GM12892 (cell line): ENCODE measurements around the gene ZNF267.

Experiments
- DNase-seq: peaks from one replicate; pipeline ENCODE4 v3.0.0; 2011; ENCODE audit not compliant: insufficient read length
- FAIRE-seq: peaks from 2 replicates; lab custom pipeline; 2011; peaks lifted over from hg19 to GRCh38; lab: Jason Lieb, UNC
- POLR2A ChIP-seq: IDR thresholded peaks from 2 replicates; pipeline ENCODE4 v1.6.1; 2011; ENCODE audit warnings: low read depth, low read length, control low read depth
- POLR2AphosphoS5 ChIP-seq: IDR thresholded peaks from 2 replicates; pipeline ENCODE4 v1.6.1; 2011; ENCODE audit warnings: low read depth, low read length, control low read depth
- TAF1 ChIP-seq: IDR thresholded peaks from 2 replicates; pipeline ENCODE4 v1.6.1; 2011; ENCODE audit warnings: low read depth, mild to moderate bottlenecking, control low read depth, low read length, borderline replicate concordance

ZNF267 gene

GRCh38 chr16:31871510-31871909 lies 2.1 kb upstream of the ZNF267 start:
- no peak for TF ChIP-seq POLR2AphosphoS5
- TF ChIP-seq POLR2A = no peak
- TF ChIP-seq TAF1 = no peak
- FAIRE-seq (no peak), DNase-seq (no peak)

GRCh38 chr16:31872201-31872600 lies 1.4 kb upstream of the ZNF267 start:
- DNase-seq (no peak), FAIRE-seq (no peak)
- TF ChIP-seq POLR2AphosphoS5 (no peak), POLR2A (no peak), TAF1 (no peak)

- DNase-seq = no peak
Measured at GRCh38 chr16:31874366-31875111, 932 bp downstream of the ZNF267 start.

GRCh38 chr16:31875112-31875803 lies 1.7 kb downstream of the ZNF267 start:
- DNase-seq (no peak), FAIRE-seq (no peak)
- TF ChIP-seq POLR2AphosphoS5 (peak; percentile 36; the same call in 1 of the 2 replicates), TAF1 (no peak)

More at GRCh38 chr16:31874366-31875111, 932 bp downstream of the ZNF267 start:
- TF ChIP-seq TAF1 (no peak; the same call in 1 of the 2 replicates), POLR2AphosphoS5 (no peak), POLR2A (no peak)
- peak; percentile 88 for FAIRE-seq

- TF ChIP-seq POLR2AphosphoS5 (no peak), TAF1 (no peak), POLR2A (no peak)
- FAIRE-seq (no peak), DNase-seq (no peak)
Measured at GRCh38 chr16:31875928-31876547, 2.4 kb downstream of the ZNF267 start.

GRCh38 chr16:31876951-31877828 lies 3.6 kb downstream of the ZNF267 start:
- FAIRE-seq (peak; percentile 48), DNase-seq (no peak)
- TF ChIP-seq POLR2AphosphoS5 = peak; percentile 67
- no peak for TF ChIP-seq TAF1

GRCh38 chr16:31877876-31878642 lies 4.5 kb downstream of the ZNF267 start:
- FAIRE-seq = no peak
- no peak for DNase-seq
- TF ChIP-seq POLR2A (no peak; the same call in 1 of the 2 replicates), POLR2AphosphoS5 (peak; percentile 54; the same call in 1 of the 2 replicates)

GRCh38 chr16:31879937-31880321 lies 6.3 kb downstream of the ZNF267 start:
- no peak for FAIRE-seq
- no peak for TF ChIP-seq TAF1
- TF ChIP-seq POLR2AphosphoS5 = no peak
- TF ChIP-seq POLR2A = no peak
- no peak for DNase-seq

GRCh38 chr16:31880322-31880979 lies 6.8 kb downstream of the ZNF267 start:
- DNase-seq (no peak), FAIRE-seq (peak; percentile 62)
- peak; percentile 34; the same call in 1 of the 2 replicates for TF ChIP-seq POLR2AphosphoS5
- TF ChIP-seq POLR2A = peak; percentile 51; the same call in 1 of the 2 replicates
- no peak for TF ChIP-seq TAF1

- FAIRE-seq (no peak), DNase-seq (no peak)
- TF ChIP-seq POLR2A (peak; percentile 49; the same call in 1 of the 2 replicates), POLR2AphosphoS5 (peak; percentile 63; the same call in 1 of the 2 replicates), TAF1 (no peak)
Measured at GRCh38 chr16:31886227-31886626, 12.6 kb downstream of the ZNF267 start.
